SK-N-SH (cell line): ENCODE data around the gene SMS.

ENCODE experiments used
- RCOR1 ChIP-seq: fragments of 150-350 bp; IDR thresholded peaks from 2 replicates; pipeline ENCODE4 v1.6.1; 2017; ENCODE audit warnings: antibody characterized with exemption, low read length
- RXRA ChIP-seq: IDR thresholded peaks from 2 replicates; pipeline ENCODE4 v1.4.0; 2012; ENCODE audit warnings: low read depth, mild to moderate bottlenecking, borderline replicate concordance
- TF ChIP-seq, protein P1 (sequence below): IDR thresholded peaks from 2 replicates; pipeline ENCODE4 v1.4.0; 2012; ENCODE audit warnings: low read depth
- TF ChIP-seq, protein P2 (sequence below): IDR thresholded peaks from 2 replicates; pipeline ENCODE4; 2012

GRCh38 chrX:22043872-22044271, 103.4 kb downstream of the SMS start:
- TF ChIP-seq RXRA (no peak), RCOR1 (no peak)
- TF ChIP-seq, protein P1, sequence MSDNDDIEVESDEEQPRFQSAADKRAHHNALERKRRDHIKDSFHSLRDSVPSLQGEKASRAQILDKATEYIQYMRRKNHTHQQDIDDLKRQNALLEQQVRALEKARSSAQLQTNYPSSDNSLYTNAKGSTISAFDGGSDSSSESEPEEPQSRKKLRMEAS: no peak
- TF ChIP-seq, protein P2, sequence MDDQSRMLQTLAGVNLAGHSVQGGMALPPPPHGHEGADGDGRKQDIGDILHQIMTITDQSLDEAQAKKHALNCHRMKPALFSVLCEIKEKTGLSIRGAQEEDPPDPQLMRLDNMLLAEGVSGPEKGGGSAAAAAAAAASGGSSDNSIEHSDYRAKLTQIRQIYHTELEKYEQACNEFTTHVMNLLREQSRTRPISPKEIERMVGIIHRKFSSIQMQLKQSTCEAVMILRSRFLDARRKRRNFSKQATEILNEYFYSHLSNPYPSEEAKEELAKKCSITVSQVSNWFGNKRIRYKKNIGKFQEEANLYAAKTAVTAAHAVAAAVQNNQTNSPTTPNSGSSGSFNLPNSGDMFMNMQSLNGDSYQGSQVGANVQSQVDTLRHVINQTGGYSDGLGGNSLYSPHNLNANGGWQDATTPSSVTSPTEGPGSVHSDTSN: no peak
